Forelimb muscle (tissue), 1 donor: ENCODE measurements around the gene SPEF2. TPM values are rescaled to one million over a fixed set of nuclear protein-coding genes. Genes with fewer than 3 reads are reported as not detected.
A peak's percentile ranks its signal among the peaks of the same experiment; 100 is the strongest.

ENCODE experiments used
- DNase-seq: peaks from one replicate; pipeline ENCODE4 v3.0.0-alpha.2; 2013; ENCODE audit warnings: low read depth
- polyA plus RNA-seq: library from polyadenylated mRNA; unstranded; fragments of 120-200 nt; gene quantifications from one replicate; pipeline ENCODE4 v1.2.1, GENCODE V29; 2013; ENCODE audit not compliant: insufficient read length

The SPEF2 gene
- polyA plus RNA-seq: 8.9 TPM

GRCh38 chr5:35617435-35618303 lies at the start of gene SPEF2:
Gene SPEF2, plus strand, starts transcription at chr5:35617863. Its CDS starts 135 bp downstream, at chr5:35617998.
- peak; percentile 66 for DNase-seq

GRCh38 chr5:35575578-35575977 lies 42.1 kb upstream of the SPEF2 start:
- no peak for DNase-seq

GRCh38 chr5:35587419-35587818 lies 30.2 kb upstream of the SPEF2 start:
- no peak for DNase-seq

GRCh38 chr5:35593338-35593737 lies 24.3 kb upstream of the SPEF2 start:
- no peak for DNase-seq

GRCh38 chr5:35598707-35599370 lies 18.8 kb upstream of the SPEF2 start:
- DNase-seq: no peak

GRCh38 chr5:35600591-35600990 lies 17.1 kb upstream of the SPEF2 start:
- DNase-seq: no peak

- no peak for DNase-seq
Measured at GRCh38 chr5:35608881-35609779, 8.5 kb upstream of the SPEF2 start.

- DNase-seq: no peak
Measured at GRCh38 chr5:35617060-35617434, 616 bp upstream of the SPEF2 start.

GRCh38 chr5:35618304-35618636 lies 607 bp downstream of the SPEF2 start:
- DNase-seq: no peak

- DNase-seq: no peak
Measured at GRCh38 chr5:35618781-35619180, 1.1 kb downstream of the SPEF2 start.

- no peak for DNase-seq
Measured at GRCh38 chr5:35622974-35623373, 5.3 kb downstream of the SPEF2 start.

- DNase-seq: no peak
Measured at GRCh38 chr5:35623991-35624390, 6.3 kb downstream of the SPEF2 start.

- no peak for DNase-seq
Measured at GRCh38 chr5:35626108-35626507, 8.4 kb downstream of the SPEF2 start.

- DNase-seq: no peak
Measured at GRCh38 chr5:35626553-35626952, 8.9 kb downstream of the SPEF2 start.

- DNase-seq: no peak
Measured at GRCh38 chr5:35634326-35634725, 16.7 kb downstream of the SPEF2 start.

GRCh38 chr5:35640623-35641022 lies 23.0 kb downstream of the SPEF2 start:
- no peak for DNase-seq

- no peak for DNase-seq
Measured at GRCh38 chr5:35644543-35644942, 26.9 kb downstream of the SPEF2 start.

- DNase-seq: no peak
Measured at GRCh38 chr5:35647128-35647527, 29.5 kb downstream of the SPEF2 start.

- DNase-seq: no peak
Measured at GRCh38 chr5:35647712-35648111, 30.0 kb downstream of the SPEF2 start.

- DNase-seq: no peak
Measured at GRCh38 chr5:35651002-35651756, 33.5 kb downstream of the SPEF2 start.

GRCh38 chr5:35656721-35657120 lies 39.1 kb downstream of the SPEF2 start:
- DNase-seq: no peak
